Astrocyte (in vitro differentiated cells and primary cell): ENCODE results near the gene SDSL. TPM values are rescaled to one million over a fixed set of nuclear protein-coding genes. Genes with fewer than 3 reads are reported as not detected.

ENCODE experiments used
- DNase-seq: peaks from one replicate; pipeline ENCODE4 v3.0.0-alpha.2; 2010; ENCODE audit warnings: low read depth
- FAIRE-seq: peaks from 2 replicates; lab custom pipeline; 2011; peaks lifted over from hg19 to GRCh38; lab: Jason Lieb, UNC
- H2AFZ ChIP-seq: 2 replicates; pipeline ENCODE4 v1.6.0; 2012; ENCODE audit warnings: low read depth, low read length, inconsistent platforms
- H3K27ac ChIP-seq: 2 replicates; pipeline ENCODE4 v1.5.1; 2011; ENCODE audit warnings: low read depth, low read length, inconsistent platforms
- H3K27me3 ChIP-seq: 2 replicates; pipeline ENCODE4 v1.6.0; 2011; ENCODE audit warnings: low read length, inconsistent platforms; ENCODE audit not compliant: insufficient read depth
- H3K36me3 ChIP-seq: 2 replicates; pipeline ENCODE4 v1.5.1; 2011; ENCODE audit warnings: low read length, inconsistent platforms; ENCODE audit not compliant: insufficient read depth
- H3K4me1 ChIP-seq: 2 replicates; pipeline ENCODE4 v1.5.1; 2011; ENCODE audit warnings: low read length, inconsistent platforms; ENCODE audit not compliant: insufficient read depth
- H3K4me2 ChIP-seq: 2 replicates; pipeline ENCODE4 v1.6.0; 2012; ENCODE audit warnings: low read length, inconsistent platforms
- H3K4me3 ChIP-seq: 2 replicates; pipeline ENCODE4 v1.5.1; 2011; ENCODE audit warnings: low read depth, mild to moderate bottlenecking, low read length, inconsistent platforms; ENCODE audit not compliant: insufficient read depth
- H3K79me2 ChIP-seq: 2 replicates; pipeline ENCODE4 v1.6.0; 2012; ENCODE audit warnings: mild to moderate bottlenecking, low read length, inconsistent platforms; ENCODE audit not compliant: insufficient read depth
- H3K9ac ChIP-seq: 2 replicates; pipeline ENCODE4 v1.6.0; 2012; ENCODE audit warnings: mild to moderate bottlenecking, low read length, inconsistent platforms
- H3K9me3 ChIP-seq: 2 replicates; pipeline ENCODE4 v1.5.1; 2012; ENCODE audit warnings: low read depth, mild to moderate bottlenecking, low read length, inconsistent platforms; ENCODE audit not compliant: insufficient read depth
- H4K20me1 ChIP-seq: 2 replicates; pipeline ENCODE4 v1.6.0; 2012; ENCODE audit warnings: low read length, inconsistent platforms; ENCODE audit not compliant: insufficient read depth
- H3K27ac Mint-ChIP-seq: one replicate; pipeline ENCODE4 v1.8.0; 2021; ENCODE audit warnings: mild to moderate bottlenecking, mixed read lengths; ENCODE audit not compliant: unreplicated experiment
- H3K27me3 Mint-ChIP-seq: one replicate; pipeline ENCODE4 v1.8.0; 2021; ENCODE audit warnings: low read depth, mixed read lengths; ENCODE audit not compliant: unreplicated experiment
- H3K36me3 Mint-ChIP-seq: one replicate; pipeline ENCODE4 v1.8.0; 2021; ENCODE audit warnings: low read depth, mixed read lengths; ENCODE audit not compliant: unreplicated experiment
- H3K4me1 Mint-ChIP-seq: one replicate; pipeline ENCODE4 v1.8.0; 2021; ENCODE audit warnings: low read depth, mixed read lengths; ENCODE audit not compliant: unreplicated experiment
- H3K4me3 Mint-ChIP-seq: one replicate; pipeline ENCODE4 v1.8.0; 2021; ENCODE audit warnings: mild to moderate bottlenecking, moderate library complexity, mixed read lengths; ENCODE audit not compliant: unreplicated experiment
- H3K9me3 Mint-ChIP-seq: one replicate; pipeline ENCODE4 v1.8.0; 2021; ENCODE audit warnings: mild to moderate bottlenecking, mixed read lengths; ENCODE audit not compliant: unreplicated experiment
- EZH2 ChIP-seq: IDR thresholded peaks from 2 replicates; pipeline ENCODE4 v1.6.1; 2012; ENCODE audit warnings: mild to moderate bottlenecking, low read length, inconsistent platforms; ENCODE audit not compliant: insufficient read depth
- total RNA-seq: library from RNA; stranded (reverse); gene quantifications from 2 replicates; pipeline ENCODE4 v1.2.1, GENCODE V29; 2021
- TF ChIP-seq, protein P1 (sequence below): IDR thresholded peaks from 2 replicates; pipeline ENCODE4 v1.5.1; 2011; ENCODE audit warnings: low read depth, mild to moderate bottlenecking, inconsistent platforms, low read length, moderate library complexity; ENCODE audit not compliant: insufficient read depth

The SDSL gene
- total RNA-seq, 1 donor from 2014 or later, result 9.5 TPM

DNA sequence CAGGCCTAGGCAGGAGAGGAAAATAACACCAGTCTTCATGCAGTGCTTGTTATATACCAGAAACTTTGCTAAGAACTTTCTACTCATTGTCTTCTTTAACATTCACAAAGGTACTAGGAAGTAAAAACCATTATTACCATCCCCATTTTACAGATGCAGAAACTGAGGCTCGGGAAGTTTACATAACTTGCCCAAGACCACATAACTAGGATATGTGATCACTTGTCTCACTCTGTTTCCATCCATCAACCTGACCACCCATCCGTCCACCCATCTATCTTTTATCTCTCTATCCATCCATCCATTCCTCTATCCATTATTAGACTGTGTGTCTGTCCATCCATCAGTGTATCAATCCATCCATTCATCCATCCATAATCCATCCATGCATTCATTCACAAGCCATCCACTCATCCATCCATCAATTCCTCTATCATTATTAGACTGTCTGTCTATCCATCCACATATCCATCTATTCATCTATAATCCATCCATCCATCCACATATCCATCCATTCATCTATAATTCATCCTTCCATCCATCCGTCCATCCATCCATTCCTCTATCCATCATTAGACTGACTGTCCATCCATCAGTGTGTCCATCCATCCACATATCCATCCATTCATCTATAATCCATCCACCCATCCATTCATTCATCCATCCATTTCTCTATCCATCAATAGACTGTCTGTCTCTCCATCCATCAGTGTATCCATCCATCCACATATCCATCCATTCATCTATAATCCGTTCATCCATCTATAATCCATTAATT is 16.5 kb downstream of the SDSL start:
- H3K9me3 Mint-ChIP-seq, result no peaks in the 10 kb centered on the region

DNA sequence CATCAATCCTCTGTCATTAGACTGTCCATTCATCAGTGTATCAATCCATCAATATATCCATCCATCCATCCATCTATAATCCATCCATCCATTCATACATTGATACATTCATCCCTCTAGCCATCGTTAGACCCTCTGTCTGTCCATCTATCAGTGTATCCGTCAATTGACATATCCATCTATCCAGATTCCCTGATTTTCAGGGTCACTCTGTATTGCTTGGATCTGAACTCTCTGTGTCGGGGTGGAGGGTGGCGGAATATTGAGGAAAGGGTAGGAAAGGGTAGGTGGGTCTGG is 17.1 kb downstream of the SDSL start:
- no peaks in the 10 kb centered on the region for H4K20me1 ChIP-seq
- Mint-ChIP-seq H3K27ac (no peak overlapping the region), H3K4me3 (no peak overlapping the region), H3K4me1 (no peaks in the 10 kb centered on the region), H3K9me3 (no peaks in the 10 kb centered on the region), H3K27me3 (peaks cover 15% of the 10 kb centered on the region), H3K36me3 (no peaks in the 10 kb centered on the region)
- H2AFZ ChIP-seq, result no peak overlapping the region
- TF ChIP-seq, protein P1, sequence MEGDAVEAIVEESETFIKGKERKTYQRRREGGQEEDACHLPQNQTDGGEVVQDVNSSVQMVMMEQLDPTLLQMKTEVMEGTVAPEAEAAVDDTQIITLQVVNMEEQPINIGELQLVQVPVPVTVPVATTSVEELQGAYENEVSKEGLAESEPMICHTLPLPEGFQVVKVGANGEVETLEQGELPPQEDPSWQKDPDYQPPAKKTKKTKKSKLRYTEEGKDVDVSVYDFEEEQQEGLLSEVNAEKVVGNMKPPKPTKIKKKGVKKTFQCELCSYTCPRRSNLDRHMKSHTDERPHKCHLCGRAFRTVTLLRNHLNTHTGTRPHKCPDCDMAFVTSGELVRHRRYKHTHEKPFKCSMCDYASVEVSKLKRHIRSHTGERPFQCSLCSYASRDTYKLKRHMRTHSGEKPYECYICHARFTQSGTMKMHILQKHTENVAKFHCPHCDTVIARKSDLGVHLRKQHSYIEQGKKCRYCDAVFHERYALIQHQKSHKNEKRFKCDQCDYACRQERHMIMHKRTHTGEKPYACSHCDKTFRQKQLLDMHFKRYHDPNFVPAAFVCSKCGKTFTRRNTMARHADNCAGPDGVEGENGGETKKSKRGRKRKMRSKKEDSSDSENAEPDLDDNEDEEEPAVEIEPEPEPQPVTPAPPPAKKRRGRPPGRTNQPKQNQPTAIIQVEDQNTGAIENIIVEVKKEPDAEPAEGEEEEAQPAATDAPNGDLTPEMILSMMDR, result no peak
- no peak for TF ChIP-seq EZH2
- no peaks in the 10 kb centered on the region for H3K4me1 ChIP-seq
- DNase-seq, result no peak
- FAIRE-seq, result no peak
- no peaks in the 10 kb centered on the region for H3K79me2 ChIP-seq
- H3K4me2 ChIP-seq, result no peak overlapping the region
- H3K27ac ChIP-seq, result no peak overlapping the region
- H3K36me3 ChIP-seq, result no peaks in the 10 kb centered on the region
- no peak overlapping the region for H3K9ac ChIP-seq
- peaks cover 13% of the 10 kb centered on the region for H3K27me3 ChIP-seq
- no peak overlapping the region for H3K4me3 ChIP-seq
- H3K9me3 ChIP-seq, result no peaks in the 10 kb centered on the region

More for the DNA sequence above, 16.5 kb downstream of the SDSL start:
- H3K27ac Mint-ChIP-seq, result no peak overlapping the region
- H3K4me3 Mint-ChIP-seq, result no peak overlapping the region
- no peak overlapping the region for H3K4me3 ChIP-seq
- no peaks in the 10 kb centered on the region for H4K20me1 ChIP-seq
- no peaks in the 10 kb centered on the region for H3K36me3 Mint-ChIP-seq
- H3K4me1 ChIP-seq, result no peaks in the 10 kb centered on the region
- no peaks in the 10 kb centered on the region for H3K79me2 ChIP-seq
- no peak overlapping the region for H2AFZ ChIP-seq
- peaks cover 11% of the 10 kb centered on the region for H3K27me3 Mint-ChIP-seq
- TF ChIP-seq, protein P1, result no peak
- TF ChIP-seq EZH2, result no peak
- H3K4me2 ChIP-seq, result no peak overlapping the region
- H3K27ac ChIP-seq, result no peak overlapping the region
- no peaks in the 10 kb centered on the region for H3K36me3 ChIP-seq
- DNase-seq (no peak), FAIRE-seq (peak; percentile 5)
- H3K4me1 Mint-ChIP-seq, result no peaks in the 10 kb centered on the region
- no peaks in the 10 kb centered on the region for H3K9me3 ChIP-seq
- H3K9ac ChIP-seq, result no peak overlapping the region
- H3K27me3 ChIP-seq, result peaks cover 13% of the 10 kb centered on the region

DNA sequence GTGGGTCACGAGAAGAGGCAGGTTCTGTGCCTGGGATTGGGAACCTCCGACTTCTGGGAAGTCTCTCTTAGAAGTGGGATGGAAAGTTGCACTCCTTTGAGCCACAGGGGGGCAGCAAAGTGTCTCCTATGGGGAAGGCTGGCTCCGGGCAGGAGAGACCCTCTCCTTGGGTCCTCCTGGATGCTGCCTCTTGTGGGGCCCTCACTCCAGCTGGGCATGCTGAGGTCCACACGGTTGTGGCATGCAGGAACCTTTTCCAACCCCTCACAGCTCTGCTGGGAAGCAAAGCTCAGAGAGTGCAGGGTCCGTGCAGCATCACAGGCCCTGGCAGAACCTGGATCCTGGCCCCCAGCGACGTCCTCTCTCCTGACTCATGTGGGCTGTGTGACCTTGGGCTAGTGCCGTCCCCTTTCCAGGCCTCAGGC is 17.4 kb downstream of the SDSL start:
- no peaks in the 10 kb centered on the region for H3K9me3 Mint-ChIP-seq
- DNase-seq (no peak), FAIRE-seq (no peak)
- H3K4me1 Mint-ChIP-seq, result no peaks in the 10 kb centered on the region
- Histone ChIP-seq H3K9me3 (no peaks in the 10 kb centered on the region), H3K27me3 (peaks cover 13% of the 10 kb centered on the region), H3K4me1 (no peaks in the 10 kb centered on the region), H3K36me3 (no peaks in the 10 kb centered on the region), H3K4me3 (no peak overlapping the region), H3K27ac (no peak overlapping the region), H3K79me2 (no peaks in the 10 kb centered on the region), H2AFZ (no peak overlapping the region), H3K4me2 (no peak overlapping the region), H4K20me1 (no peaks in the 10 kb centered on the region), H3K9ac (no peak overlapping the region)
- no peak overlapping the region for H3K4me3 Mint-ChIP-seq
- peaks cover 15% of the 10 kb centered on the region for H3K27me3 Mint-ChIP-seq
- no peak overlapping the region for H3K27ac Mint-ChIP-seq
- no peaks in the 10 kb centered on the region for H3K36me3 Mint-ChIP-seq
- TF ChIP-seq EZH2, result no peak
- TF ChIP-seq, protein P1, result peak; percentile 56
